Adrenal gland (tissue), 12 donors: ENCODE data around the gene EXTL2. TPM values are rescaled to one million over a fixed set of nuclear protein-coding genes. Genes with fewer than 3 reads are reported as not detected.

Experiments used
- DNase-seq, 7 donors: peaks; one replicate each; pipeline ENCODE4 v3.0.0-alpha.2; 2019 to 2020
- H3K27ac ChIP-seq, 5 donors: fragments of 200-600 bp; sonication (generic) in 4 of 5; 1 replicate in 3 of 5; 2 replicates in 2 of 5; pipeline versions ENCODE4 v1.5.1 to v1.8.0; 2016 to 2020; ENCODE audit warnings: mild to moderate bottlenecking in 1 of 5
- H3K27me3 ChIP-seq: fragments of 200-600 bp; 2 replicates; pipeline ENCODE4 v1.8.0; 2021
- H3K36me3 ChIP-seq, 2 donors: fragments of 200-600 bp; replicated peaks in 1 of 2; 1 replicate in 1 of 2; 2 replicates in 1 of 2; pipeline versions ENCODE4 v1.5.1 to v1.8.0; 2018 to 2022
- H3K4me1 ChIP-seq, 2 donors: fragments of 200-600 bp; replicated peaks in 1 of 2; 1 replicate in 1 of 2; 2 replicates in 1 of 2; pipeline versions ENCODE4 v1.5.1 to v1.8.0; 2018 to 2021
- H3K4me3 ChIP-seq, 4 donors: fragments of 200-600 bp; sonication (generic) in 3 of 4; one replicate each; pipeline ENCODE4 v1.5.1; 2016 to 2018
- H3K9me3 ChIP-seq, 3 donors: fragments of 200-600 bp; sonication (generic) in 1 of 3; replicated peaks in 1 of 3; 1 replicate in 2 of 3; 2 replicates in 1 of 3; pipeline versions ENCODE4 v1.5.1 to v1.8.0; 2016 to 2021
- CTCF ChIP-seq, 6 experiments: fragments of 450-650 bp in 4 of 6; fragments of 200-600 bp in 2 of 6; sonication (generic) in 1 of 6; IDR thresholded peaks; 1 replicate in 5 of 6; 2 replicates in 1 of 6; pipeline versions ENCODE4 v1.5.1 to v1.8.0; 2016 to 2021; ENCODE audit warnings: antibody characterized with exemption in 6 of 6, mild to moderate bottlenecking in 2 of 6, moderate library complexity in 1 of 6
- POLR2A ChIP-seq, 2 donors: fragments of 450-650 bp; IDR thresholded peaks; one replicate each; pipeline ENCODE4 v1.6.1; 2017; ENCODE audit warnings: antibody characterized with exemption in 2 of 2, mild to moderate bottlenecking in 2 of 2, moderate library complexity in 1 of 2
- WGBS, 4 donors: extraction: QIAGEN DNeasy Blood & Tissue Kit in 2 of 4; methylation state at CpG; one replicate each; pipeline versions ENCODE4 v1.1.5 to v1.1.7; 2013 to 2017; 5-methylcytosine and 5-hydroxymethylcytosine counted together
- intact Hi-C, 2 donors: fragments of 100-400 bp; cut with DNase I; formaldehyde crosslinking; loops; one replicate each; pipeline versions ENCODE4 v1.14.1 to v1.15.0; 2022 to 2023
- polyA plus RNA-seq, 3 donors: library from polyadenylated mRNA; stranded (reverse); fragments of 200-250 nt in 2 of 3; fragments of 350-450 nt in 1 of 3; fragmentation: Illumina TruSeq in 1 of 3; extraction: RNeasy Lipid Tissue Mini Kit (QIAGEN cat#74804) in 1 of 3; gene quantifications; one replicate each; pipeline ENCODE4 v1.2.3, GENCODE V29; 2013 to 2014
- total RNA-seq, 9 donors: library from RNA; depleted of rRNA in 4 of 9; stranded (reverse); fragments of >200 nt in 4 of 9; fragments of 120-200 nt in 1 of 9; fragmentation: NEBNext Ultra II Directional in 1 of 9; extraction: Animal tissue kit (Norgen Biotek cat#: 25700) in 1 of 9; gene quantifications; one replicate each; pipeline versions ENCODE4 v1.1.0 to v1.2.4, GENCODE V29; 2013 to 2023
- donor health status: healthy with polysubstance abuse.
- donor health status: Bipolar disorder and iron deficiency.
- donor health status: DM: yes; HTN: yes; CAD: no.
- donor health status: DM: no; HTN: no; CAD: no.
- donor health status: DM: no; HTN: no; CAD: no.
- donor health status: DM: yes; HTN: yes; CAD: no.

The EXTL2 gene
- total and polyA plus RNA-seq, 12 donors: 15.4 to 98.9 (median 31.6) TPM

- no peak overlapping the region for H3K4me3 ChIP-seq
- WGBS, 4 donors: 81 to 95% (median 88%) methylated on average over 2 of the region's 2 CpGs
Observed at GRCh38 chr1:100924991-100925390, 30.3 kb upstream of the EXTL2 start.

GRCh38 chr1:100924212-100924611, 29.6 kb upstream of the EXTL2 start:
- intact Hi-C loops: loop anchor here in 1 of 2 donors (5.0 kb wide), 1 partner anchor 368 kb away; no protein-coding TSS in a partner anchor
- Histone ChIP-seq H3K27me3 (no peaks in the 10 kb centered on the region), H3K36me3 (peaks cover 0 to 8% of the 10 kb centered on the region in 2 donors), H3K9me3 (no peaks in the 10 kb centered on the region), H3K4me3 (no peak overlapping the region), H3K27ac (no peak overlapping the region), H3K4me1 (no peaks in the 10 kb centered on the region)
- TF ChIP-seq POLR2A (IDR thresholded peaks at IDR 0.05) (no peak), CTCF (IDR thresholded peaks at IDR 0.05) (no peak)
- no peak for DNase-seq

More at GRCh38 chr1:100924991-100925390, 30.3 kb upstream of the EXTL2 start:
- intact Hi-C loops: loop anchor here in 1 of 2 donors (5.0 kb wide), 1 partner anchor 367 kb away; no protein-coding TSS in a partner anchor
- Histone ChIP-seq H3K9me3 (no peaks in the 10 kb centered on the region), H3K27ac (no peak overlapping the region), H3K36me3 (peaks cover 0 to 8% of the 10 kb centered on the region in 2 donors), H3K4me1 (no peaks in the 10 kb centered on the region), H3K27me3 (no peaks in the 10 kb centered on the region)
- TF ChIP-seq POLR2A (IDR thresholded peaks at IDR 0.05) (no peak), CTCF (IDR thresholded peaks at IDR 0.05) (no peak)
- DNase-seq: no peak

- Histone ChIP-seq H3K27me3 (no peaks in the 10 kb centered on the region), H3K36me3 (peaks cover 0 to 13% of the 10 kb centered on the region in 2 donors), H3K27ac (no peak overlapping the region), H3K4me3 (no peak overlapping the region), H3K4me1 (peaks cover 0 to 10% of the 10 kb centered on the region in 2 donors), H3K9me3 (no peaks in the 10 kb centered on the region)
- WGBS, 4 donors: 40 to 45% (median 40%) methylated on average over 3 of the region's 3 CpGs
- TF ChIP-seq POLR2A (IDR thresholded peaks at IDR 0.05): no peak
- peak; percentile 58 to 83 (median 68) for TF ChIP-seq CTCF (IDR thresholded peaks at IDR 0.05)
- DNase-seq: no peak
- intact Hi-C loops: loop anchor here in 1 of 2 donors (5.0 kb wide), 1 partner anchor 371 kb away; no protein-coding TSS in a partner anchor
Observed at GRCh38 chr1:100921110-100921706, 26.6 kb upstream of the EXTL2 start.

- H3K27me3 ChIP-seq: no peaks in the 10 kb centered on the region
- H3K4me3 ChIP-seq: no peak overlapping the region
- no peaks in the 10 kb centered on the region for H3K9me3 ChIP-seq
- TF ChIP-seq CTCF (IDR thresholded peaks at IDR 0.05): no peak
- no peak for TF ChIP-seq POLR2A (IDR thresholded peaks at IDR 0.05)
- intact Hi-C loops: loop anchor here in 1 of 2 donors (10.0 kb wide), 2 partner anchors 373 to 443 kb away; no protein-coding TSS in a partner anchor
- no peak for DNase-seq
- no peak overlapping the region for H3K27ac ChIP-seq
- peaks cover 0 to 34% of the 10 kb centered on the region in 2 donors for H3K36me3 ChIP-seq
- H3K4me1 ChIP-seq: peaks cover 0 to 4% of the 10 kb centered on the region in 2 donors
Observed at GRCh38 chr1:100912019-100912418, 17.4 kb upstream of the EXTL2 start.
